H1 (cell line): ENCODE results near the gene COMT. TPM values are rescaled to one million over a fixed set of nuclear protein-coding genes. Genes with fewer than 3 reads are reported as not detected.

Experiments
- BRCA1 ChIP-seq: IDR thresholded peaks from 2 replicates; pipeline ENCODE4 v1.6.1; 2012; ENCODE audit warnings: low read depth, low read length, improper control_type of control experiment
- polyA plus RNA-seq, 7 experiments: library from polyadenylated mRNA; depleted of rRNA in 3 of 7; stranded (reverse) in 5 of 7; unstranded in 2 of 7; fragments of >200 nt in 5 of 7; fragments of 200-250 nt in 2 of 7; gene quantifications; 1 replicate in 5 of 7; 2 replicates in 1 of 7; 4 replicates in 1 of 7; pipeline versions ENCODE4 v1.2.1 to v1.2.3, GENCODE V29; 2011 to 2013; ENCODE audit warnings: missing spikeins in 2 of 7, mixed read lengths in 2 of 7
- total RNA-seq: library from RNA; stranded (reverse); fragmentation: NEBNext Ultra II Directional; extraction: Animal tissue kit (Norgen Biotek cat#: 25700); gene quantifications from 2 replicates; pipeline ENCODE4 v1.2.1, GENCODE V29; 2021
- TF ChIP-seq, protein P1 (sequence below): fragments of 300-600 bp; sonication (generic); IDR thresholded peaks from 2 replicates; pipeline ENCODE4 v1.7.1; 2012; ENCODE audit warnings: low read length, moderate library complexity, mild to moderate bottlenecking, inconsistent platforms; ENCODE audit not compliant: insufficient replicate concordance

Gene COMT
- total and polyA plus RNA-seq, 2 of the 8 experiments (the other 6 are each of a cell fraction or from before 2014, with no cell fraction given) = 15.2 to 33.7 TPM

DNA sequence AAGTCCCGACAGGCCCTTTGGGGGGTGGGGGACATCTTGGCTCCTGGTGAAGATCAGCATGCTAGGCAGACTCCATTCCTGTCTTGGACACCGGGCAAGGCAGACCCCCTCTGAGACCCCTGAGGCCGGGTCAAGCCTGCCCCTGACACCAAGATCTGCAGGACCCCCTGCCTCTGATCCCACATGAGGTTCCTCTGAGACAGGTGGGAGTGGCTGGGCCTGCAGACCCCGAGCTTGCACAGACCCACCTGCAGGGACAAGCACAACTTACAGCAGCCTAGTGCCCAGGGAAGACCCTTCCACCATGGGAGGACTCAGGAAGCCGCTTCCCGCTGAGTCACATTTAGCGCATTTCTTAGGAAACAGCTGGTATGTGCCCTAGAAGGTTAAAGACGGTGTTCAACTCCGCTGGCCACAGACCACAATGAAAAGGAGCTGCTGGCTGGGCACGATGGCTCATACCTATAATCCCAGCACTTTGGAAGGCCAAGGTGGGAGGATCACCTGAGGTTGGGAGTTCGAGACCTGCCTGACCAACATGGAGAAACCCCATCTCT is 59.6 kb downstream of the COMT start (continued):
- TF ChIP-seq, protein P1, sequence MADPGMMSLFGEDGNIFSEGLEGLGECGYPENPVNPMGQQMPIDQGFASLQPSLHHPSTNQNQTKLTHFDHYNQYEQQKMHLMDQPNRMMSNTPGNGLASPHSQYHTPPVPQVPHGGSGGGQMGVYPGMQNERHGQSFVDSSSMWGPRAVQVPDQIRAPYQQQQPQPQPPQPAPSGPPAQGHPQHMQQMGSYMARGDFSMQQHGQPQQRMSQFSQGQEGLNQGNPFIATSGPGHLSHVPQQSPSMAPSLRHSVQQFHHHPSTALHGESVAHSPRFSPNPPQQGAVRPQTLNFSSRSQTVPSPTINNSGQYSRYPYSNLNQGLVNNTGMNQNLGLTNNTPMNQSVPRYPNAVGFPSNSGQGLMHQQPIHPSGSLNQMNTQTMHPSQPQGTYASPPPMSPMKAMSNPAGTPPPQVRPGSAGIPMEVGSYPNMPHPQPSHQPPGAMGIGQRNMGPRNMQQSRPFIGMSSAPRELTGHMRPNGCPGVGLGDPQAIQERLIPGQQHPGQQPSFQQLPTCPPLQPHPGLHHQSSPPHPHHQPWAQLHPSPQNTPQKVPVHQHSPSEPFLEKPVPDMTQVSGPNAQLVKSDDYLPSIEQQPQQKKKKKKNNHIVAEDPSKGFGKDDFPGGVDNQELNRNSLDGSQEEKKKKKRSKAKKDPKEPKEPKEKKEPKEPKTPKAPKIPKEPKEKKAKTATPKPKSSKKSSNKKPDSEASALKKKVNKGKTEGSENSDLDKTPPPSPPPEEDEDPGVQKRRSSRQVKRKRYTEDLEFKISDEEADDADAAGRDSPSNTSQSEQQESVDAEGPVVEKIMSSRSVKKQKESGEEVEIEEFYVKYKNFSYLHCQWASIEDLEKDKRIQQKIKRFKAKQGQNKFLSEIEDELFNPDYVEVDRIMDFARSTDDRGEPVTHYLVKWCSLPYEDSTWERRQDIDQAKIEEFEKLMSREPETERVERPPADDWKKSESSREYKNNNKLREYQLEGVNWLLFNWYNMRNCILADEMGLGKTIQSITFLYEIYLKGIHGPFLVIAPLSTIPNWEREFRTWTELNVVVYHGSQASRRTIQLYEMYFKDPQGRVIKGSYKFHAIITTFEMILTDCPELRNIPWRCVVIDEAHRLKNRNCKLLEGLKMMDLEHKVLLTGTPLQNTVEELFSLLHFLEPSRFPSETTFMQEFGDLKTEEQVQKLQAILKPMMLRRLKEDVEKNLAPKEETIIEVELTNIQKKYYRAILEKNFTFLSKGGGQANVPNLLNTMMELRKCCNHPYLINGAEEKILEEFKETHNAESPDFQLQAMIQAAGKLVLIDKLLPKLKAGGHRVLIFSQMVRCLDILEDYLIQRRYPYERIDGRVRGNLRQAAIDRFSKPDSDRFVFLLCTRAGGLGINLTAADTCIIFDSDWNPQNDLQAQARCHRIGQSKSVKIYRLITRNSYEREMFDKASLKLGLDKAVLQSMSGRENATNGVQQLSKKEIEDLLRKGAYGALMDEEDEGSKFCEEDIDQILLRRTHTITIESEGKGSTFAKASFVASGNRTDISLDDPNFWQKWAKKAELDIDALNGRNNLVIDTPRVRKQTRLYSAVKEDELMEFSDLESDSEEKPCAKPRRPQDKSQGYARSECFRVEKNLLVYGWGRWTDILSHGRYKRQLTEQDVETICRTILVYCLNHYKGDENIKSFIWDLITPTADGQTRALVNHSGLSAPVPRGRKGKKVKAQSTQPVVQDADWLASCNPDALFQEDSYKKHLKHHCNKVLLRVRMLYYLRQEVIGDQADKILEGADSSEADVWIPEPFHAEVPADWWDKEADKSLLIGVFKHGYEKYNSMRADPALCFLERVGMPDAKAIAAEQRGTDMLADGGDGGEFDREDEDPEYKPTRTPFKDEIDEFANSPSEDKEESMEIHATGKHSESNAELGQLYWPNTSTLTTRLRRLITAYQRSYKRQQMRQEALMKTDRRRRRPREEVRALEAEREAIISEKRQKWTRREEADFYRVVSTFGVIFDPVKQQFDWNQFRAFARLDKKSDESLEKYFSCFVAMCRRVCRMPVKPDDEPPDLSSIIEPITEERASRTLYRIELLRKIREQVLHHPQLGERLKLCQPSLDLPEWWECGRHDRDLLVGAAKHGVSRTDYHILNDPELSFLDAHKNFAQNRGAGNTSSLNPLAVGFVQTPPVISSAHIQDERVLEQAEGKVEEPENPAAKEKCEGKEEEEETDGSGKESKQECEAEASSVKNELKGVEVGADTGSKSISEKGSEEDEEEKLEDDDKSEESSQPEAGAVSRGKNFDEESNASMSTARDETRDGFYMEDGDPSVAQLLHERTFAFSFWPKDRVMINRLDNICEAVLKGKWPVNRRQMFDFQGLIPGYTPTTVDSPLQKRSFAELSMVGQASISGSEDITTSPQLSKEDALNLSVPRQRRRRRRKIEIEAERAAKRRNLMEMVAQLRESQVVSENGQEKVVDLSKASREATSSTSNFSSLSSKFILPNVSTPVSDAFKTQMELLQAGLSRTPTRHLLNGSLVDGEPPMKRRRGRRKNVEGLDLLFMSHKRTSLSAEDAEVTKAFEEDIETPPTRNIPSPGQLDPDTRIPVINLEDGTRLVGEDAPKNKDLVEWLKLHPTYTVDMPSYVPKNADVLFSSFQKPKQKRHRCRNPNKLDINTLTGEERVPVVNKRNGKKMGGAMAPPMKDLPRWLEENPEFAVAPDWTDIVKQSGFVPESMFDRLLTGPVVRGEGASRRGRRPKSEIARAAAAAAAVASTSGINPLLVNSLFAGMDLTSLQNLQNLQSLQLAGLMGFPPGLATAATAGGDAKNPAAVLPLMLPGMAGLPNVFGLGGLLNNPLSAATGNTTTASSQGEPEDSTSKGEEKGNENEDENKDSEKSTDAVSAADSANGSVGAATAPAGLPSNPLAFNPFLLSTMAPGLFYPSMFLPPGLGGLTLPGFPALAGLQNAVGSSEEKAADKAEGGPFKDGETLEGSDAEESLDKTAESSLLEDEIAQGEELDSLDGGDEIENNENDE = no peak
- no peak for TF ChIP-seq BRCA1
- TF ChIP-seq, all 59 proteins: peak for 0
